Adrenal gland (tissue), 12 donors: ENCODE measurements around the gene NNAT. TPM values are rescaled to one million over a fixed set of nuclear protein-coding genes. Genes with fewer than 3 reads are reported as not detected.

ENCODE experiments used
- DNase-seq, 7 donors: peaks; one replicate each; pipeline ENCODE4 v3.0.0-alpha.2; 2019 to 2020
- H3K27ac ChIP-seq, 5 donors: fragments of 200-600 bp; sonication (generic) in 4 of 5; 1 replicate in 3 of 5; 2 replicates in 2 of 5; pipeline versions ENCODE4 v1.5.1 to v1.8.0; 2016 to 2020; ENCODE audit warnings: mild to moderate bottlenecking in 1 of 5
- H3K27me3 ChIP-seq: fragments of 200-600 bp; 2 replicates; pipeline ENCODE4 v1.8.0; 2021
- H3K36me3 ChIP-seq, 2 donors: fragments of 200-600 bp; replicated peaks in 1 of 2; 1 replicate in 1 of 2; 2 replicates in 1 of 2; pipeline versions ENCODE4 v1.5.1 to v1.8.0; 2018 to 2022
- H3K4me1 ChIP-seq, 2 donors: fragments of 200-600 bp; replicated peaks in 1 of 2; 1 replicate in 1 of 2; 2 replicates in 1 of 2; pipeline versions ENCODE4 v1.5.1 to v1.8.0; 2018 to 2021
- H3K4me3 ChIP-seq, 4 donors: fragments of 200-600 bp; sonication (generic) in 3 of 4; one replicate each; pipeline ENCODE4 v1.5.1; 2016 to 2018
- H3K9me3 ChIP-seq, 3 donors: fragments of 200-600 bp; sonication (generic) in 1 of 3; replicated peaks in 1 of 3; 1 replicate in 2 of 3; 2 replicates in 1 of 3; pipeline versions ENCODE4 v1.5.1 to v1.8.0; 2016 to 2021
- CTCF ChIP-seq, 6 experiments: fragments of 450-650 bp in 4 of 6; fragments of 200-600 bp in 2 of 6; sonication (generic) in 1 of 6; IDR thresholded peaks; 1 replicate in 5 of 6; 2 replicates in 1 of 6; pipeline versions ENCODE4 v1.5.1 to v1.8.0; 2016 to 2021; ENCODE audit warnings: antibody characterized with exemption in 6 of 6, mild to moderate bottlenecking in 2 of 6, moderate library complexity in 1 of 6
- POLR2A ChIP-seq, 2 donors: fragments of 450-650 bp; IDR thresholded peaks; one replicate each; pipeline ENCODE4 v1.6.1; 2017; ENCODE audit warnings: antibody characterized with exemption in 2 of 2, mild to moderate bottlenecking in 2 of 2, moderate library complexity in 1 of 2
- WGBS, 4 donors: extraction: QIAGEN DNeasy Blood & Tissue Kit in 2 of 4; methylation state at CpG; one replicate each; pipeline versions ENCODE4 v1.1.5 to v1.1.7; 2013 to 2017; 5-methylcytosine and 5-hydroxymethylcytosine counted together
- intact Hi-C, 2 donors: fragments of 100-400 bp; cut with DNase I; formaldehyde crosslinking; loops; one replicate each; pipeline versions ENCODE4 v1.14.1 to v1.15.0; 2022 to 2023
- polyA plus RNA-seq, 3 donors: library from polyadenylated mRNA; stranded (reverse); fragments of 200-250 nt in 2 of 3; fragments of 350-450 nt in 1 of 3; fragmentation: Illumina TruSeq in 1 of 3; extraction: RNeasy Lipid Tissue Mini Kit (QIAGEN cat#74804) in 1 of 3; gene quantifications; one replicate each; pipeline ENCODE4 v1.2.3, GENCODE V29; 2013 to 2014
- total RNA-seq, 9 donors: library from RNA; depleted of rRNA in 4 of 9; stranded (reverse); fragments of >200 nt in 4 of 9; fragments of 120-200 nt in 1 of 9; fragmentation: NEBNext Ultra II Directional in 1 of 9; extraction: Animal tissue kit (Norgen Biotek cat#: 25700) in 1 of 9; gene quantifications; one replicate each; pipeline versions ENCODE4 v1.1.0 to v1.2.4, GENCODE V29; 2013 to 2023
- donor health status: healthy with polysubstance abuse.
- donor health status: Bipolar disorder and iron deficiency.
- donor health status: DM: yes; HTN: yes; CAD: no.
- donor health status: DM: no; HTN: no; CAD: no.
- donor health status: DM: no; HTN: no; CAD: no.
- donor health status: DM: yes; HTN: yes; CAD: no.

Gene NNAT
- total and polyA plus RNA-seq, 12 donors: 0.22 to 23.5 (median 6.7) TPM; not detected in 2

DNA sequence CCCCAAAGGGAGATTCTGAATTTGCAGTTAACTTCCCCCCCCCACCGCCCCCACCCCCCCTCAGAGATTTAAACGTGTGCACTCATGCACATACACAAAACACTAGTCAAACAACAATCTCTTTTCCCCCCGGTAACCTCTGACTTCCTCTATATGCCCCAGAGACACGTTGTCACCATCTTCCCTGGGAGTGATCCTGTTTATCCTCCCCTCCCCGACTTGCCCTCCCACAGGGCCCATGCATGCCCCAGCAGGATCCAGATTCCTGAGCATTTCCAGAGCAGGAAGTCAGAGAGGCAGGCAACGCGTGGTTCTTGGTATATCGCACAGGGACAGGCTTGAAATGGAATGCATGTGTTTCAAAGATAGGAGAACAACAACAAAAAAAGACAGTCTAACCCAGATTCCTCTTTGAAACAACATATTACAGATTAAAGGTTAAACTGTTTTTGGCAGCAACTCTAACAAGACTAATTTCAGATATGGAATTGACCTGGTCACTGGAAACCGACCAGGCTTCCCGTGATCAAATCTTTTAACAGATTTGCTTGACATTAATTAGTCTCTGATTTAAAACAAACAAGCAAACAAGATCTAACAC is 5.3 kb downstream of the NNAT start:
- Histone ChIP-seq H3K9me3 (no peaks in the 10 kb centered on the region), H3K27me3 (no peaks in the 10 kb centered on the region), H3K4me1 (peaks cover 10 to 36% of the 10 kb centered on the region in 2 donors), H3K36me3 (no peaks in the 10 kb centered on the region), H3K4me3 (peak overlapping the region in 3 of 4 donors; percentile 93 to 96 (median 96)), H3K27ac (peak overlapping the region in 4 of 5 donors; percentile 79 to 96 (median 93))
- TF ChIP-seq CTCF (IDR thresholded peaks at IDR 0.05) (no peak), POLR2A (IDR thresholded peaks at IDR 0.05) (no peak)
- DNase-seq: peak in 4 of 7 donors; percentile 32 to 60 (median 54)
- intact Hi-C loops: loop anchor here (2.0 to 10.0 kb wide), 3 partner anchors 122 to 136 kb away; no protein-coding TSS in a partner anchor
- 2 to 5% (median 3%) methylated on average over 9 to 10 of the region's 10 CpGs for WGBS, 4 donors

DNA sequence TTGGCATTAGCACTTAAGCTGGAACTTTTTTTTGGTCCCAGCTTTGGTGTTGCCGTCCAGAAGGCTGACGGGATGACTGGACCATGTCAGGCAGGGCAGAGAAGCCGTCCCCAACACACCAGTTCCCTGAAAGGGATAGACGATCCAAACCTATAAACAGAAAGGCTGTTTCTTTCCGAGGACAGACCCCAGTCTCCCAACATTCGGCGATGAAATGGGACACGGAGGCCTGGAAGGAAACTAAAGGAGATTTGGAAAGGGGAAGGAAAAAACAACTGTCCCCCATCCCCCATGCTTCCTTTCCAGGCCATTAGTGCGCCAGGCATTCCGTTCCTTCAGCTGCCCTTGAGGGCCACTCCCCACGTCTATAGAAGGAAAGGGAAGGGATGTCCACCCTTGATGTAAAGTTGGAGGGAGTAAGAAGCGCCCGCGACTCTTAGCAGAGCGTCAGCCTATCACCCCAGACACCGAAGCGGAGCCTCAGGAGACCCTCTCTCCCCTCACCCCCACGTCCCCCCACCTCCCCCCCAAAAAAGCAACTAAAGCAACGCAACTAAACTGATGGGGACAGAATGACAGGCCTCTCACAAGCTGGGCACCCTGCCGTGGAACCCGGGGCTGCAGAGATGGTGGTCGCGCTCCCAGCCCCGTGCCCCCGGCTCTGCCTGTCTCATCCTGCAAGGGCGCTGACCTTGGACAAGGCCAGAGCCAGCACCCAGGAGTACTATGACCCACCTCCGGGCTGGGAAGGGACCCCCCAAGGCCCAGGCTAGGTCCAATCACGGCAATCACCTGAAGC is 6.0 kb downstream of the NNAT start:
- peak in 6 of 7 donors; percentile 25 to 58 (median 44) for DNase-seq
- Histone ChIP-seq H3K4me1 (peaks cover 10 to 36% of the 10 kb centered on the region in 2 donors), H3K27me3 (no peaks in the 10 kb centered on the region), H3K27ac (peak overlapping the region; percentile 79 to 98 (median 96)), H3K36me3 (no peaks in the 10 kb centered on the region), H3K9me3 (no peaks in the 10 kb centered on the region), H3K4me3 (peak overlapping the region; percentile 83 to 96 (median 94))
- intact Hi-C loops: loop anchor here (2.0 to 10.0 kb wide), 3 partner anchors 122 to 136 kb away; no protein-coding TSS in a partner anchor
- 0 to 1% (median 0%) methylated on average over 17 to 28 of the region's 28 CpGs for WGBS, 4 donors
- no peak for TF ChIP-seq CTCF (IDR thresholded peaks at IDR 0.05)
- TF ChIP-seq POLR2A (IDR thresholded peaks at IDR 0.05): no peak

- intact Hi-C loops: loop anchor here (2.0 to 10.0 kb wide), 3 partner anchors 123 to 137 kb away; no protein-coding TSS in a partner anchor
- no peaks in the 10 kb centered on the region for H3K9me3 ChIP-seq
- H3K27me3 ChIP-seq: no peaks in the 10 kb centered on the region
- DNase-seq: peak; percentile 90 to 95 (median 93)
- H3K27ac ChIP-seq: peak within 1 kb of the TSS; percentile 79 to 98 (median 96)
- WGBS, 4 donors: 0 to 1% (median 0%) methylated on average over 23 to 62 of the region's 62 CpGs
- peaks cover 10 to 36% of the 10 kb centered on the region in 2 donors for H3K4me1 ChIP-seq
- TF ChIP-seq CTCF (IDR thresholded peaks at IDR 0.05) (no peak), POLR2A (IDR thresholded peaks at IDR 0.05) (peak; percentile 92 to 93)
- H3K36me3 ChIP-seq: no peaks in the 10 kb centered on the region
- peak within 1 kb of the TSS; percentile 83 to 96 (median 94) for H3K4me3 ChIP-seq
Observed at GRCh38 chr20:37527638-37528445, 6.8 kb downstream of the NNAT start, which contains the start of gene BLCAP. Gene BLCAP (minus strand): TSS chr20:37527876. CDS start chr20:37519174, 8,702 bp downstream.
